RPMI7951 (cell line): ENCODE measurements around the gene AP2A1. TPM values are rescaled to one million over a fixed set of nuclear protein-coding genes. Genes with fewer than 3 reads are reported as not detected.
A peak's percentile ranks its signal among the peaks of the same experiment; 100 is the strongest.

Experiments
- DNase-seq: peaks from one replicate; pipeline ENCODE4 v3.0.0-alpha.2; 2012; ENCODE audit warnings: low read depth
- total RNA-seq: library from RNA; depleted of rRNA; stranded (reverse); fragments of >200 nt; shearing (Covaris generic); gene quantifications from 2 replicates; pipeline ENCODE4 v1.2.3, GENCODE V29; 2014

AP2A1 gene
- total RNA-seq, 1 experiment from 2014 or later = 51.8 TPM

DNA sequence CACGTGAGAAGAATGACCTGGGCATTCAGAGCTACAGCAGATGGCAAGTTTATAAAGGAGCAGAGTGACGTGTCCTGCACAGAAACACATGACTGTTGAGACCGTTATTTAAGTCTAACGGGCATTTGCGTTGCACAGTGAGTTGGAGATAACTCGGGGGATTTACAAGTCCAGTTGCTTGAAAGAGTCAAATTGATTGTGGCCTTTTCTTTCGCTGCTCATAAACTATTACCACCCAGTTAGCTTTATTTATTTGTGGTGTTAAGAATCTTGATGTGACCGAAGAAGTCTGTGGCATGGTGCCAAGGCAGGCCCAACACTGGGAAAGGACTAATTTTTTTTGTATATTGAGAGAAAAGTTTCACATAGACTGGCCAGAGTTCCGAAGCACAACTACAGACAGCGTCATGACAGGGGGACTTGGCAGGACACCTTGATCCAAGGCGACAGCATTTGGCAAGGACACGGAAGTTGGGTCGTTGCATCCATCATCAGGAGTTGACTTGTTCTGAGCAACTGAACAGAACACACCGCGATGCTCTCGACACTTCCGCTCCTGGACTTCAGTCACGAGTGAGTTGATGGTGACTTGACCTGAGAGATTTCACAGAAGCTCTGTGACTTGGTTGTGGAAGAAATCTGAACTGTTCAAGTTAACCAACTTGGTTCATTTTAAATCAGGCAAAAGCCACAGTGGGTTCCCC is 72.2 kb downstream of the AP2A1 start:
- no peak for DNase-seq

DNA sequence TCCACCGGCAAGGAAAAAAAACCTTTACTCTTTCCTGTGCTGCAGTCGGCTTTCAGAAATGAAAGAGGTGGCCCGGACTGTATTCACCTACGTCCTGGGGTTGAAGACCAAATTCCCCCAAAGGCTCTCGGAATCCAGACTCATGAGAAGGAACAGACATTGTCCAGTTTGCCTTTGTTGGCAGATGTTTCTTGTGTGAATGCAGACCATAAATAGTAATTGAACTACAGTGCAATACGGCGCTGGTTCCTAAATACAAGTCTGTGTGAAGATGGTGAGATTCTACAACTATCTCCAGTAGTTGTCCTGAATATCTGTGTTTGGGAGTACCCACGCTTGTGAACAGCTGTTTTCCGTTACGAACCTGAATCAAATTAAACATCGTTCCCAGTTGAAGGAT is 72.9 kb downstream of the AP2A1 start:
- no peak for DNase-seq

DNA sequence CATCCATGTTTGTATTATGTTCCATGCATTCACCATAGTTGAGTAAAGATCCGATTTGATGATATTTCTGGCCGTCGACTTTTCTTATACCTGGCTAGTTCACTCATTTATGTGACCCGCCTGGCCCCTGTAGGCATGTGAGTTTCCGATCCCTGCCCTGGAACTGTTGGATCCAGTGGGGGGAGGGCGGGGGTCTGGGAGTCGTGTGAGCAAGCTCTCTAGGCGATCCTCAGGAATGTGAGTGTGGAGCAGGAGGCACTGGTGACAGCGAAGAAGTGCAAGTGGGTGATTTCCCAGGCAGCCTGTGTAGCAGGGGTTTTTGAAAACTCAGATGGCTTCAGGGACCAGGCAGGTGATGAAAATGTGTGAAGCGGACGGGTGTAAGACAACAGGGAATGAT is 73.5 kb downstream of the AP2A1 start:
- DNase-seq = no peak

DNA sequence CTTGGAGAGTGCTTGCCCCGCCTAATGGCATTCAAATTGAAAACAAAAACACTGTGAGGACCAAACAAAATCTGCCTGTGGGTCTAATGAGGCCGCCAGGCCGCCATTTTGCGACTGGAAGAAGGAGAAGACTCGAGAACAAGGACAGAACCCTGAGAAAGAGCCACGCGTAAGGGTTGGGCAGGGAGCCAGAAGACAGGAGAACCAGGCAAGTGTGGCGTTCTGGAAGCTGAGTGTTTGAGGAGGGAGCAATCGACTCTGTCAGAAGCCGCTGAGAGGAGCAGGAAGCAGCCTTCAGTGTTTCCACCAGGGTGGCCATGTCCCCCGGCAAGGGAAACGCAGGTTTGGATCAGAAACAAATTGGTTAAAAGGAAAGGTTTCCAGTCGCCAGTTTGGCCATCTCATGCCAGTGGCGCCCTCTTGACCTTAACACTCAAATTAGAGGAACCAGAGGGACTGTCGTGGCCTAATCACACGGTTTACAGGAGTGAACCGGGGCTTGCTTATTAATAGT is 74.0 kb downstream of the AP2A1 start:
- no peak for DNase-seq

DNA sequence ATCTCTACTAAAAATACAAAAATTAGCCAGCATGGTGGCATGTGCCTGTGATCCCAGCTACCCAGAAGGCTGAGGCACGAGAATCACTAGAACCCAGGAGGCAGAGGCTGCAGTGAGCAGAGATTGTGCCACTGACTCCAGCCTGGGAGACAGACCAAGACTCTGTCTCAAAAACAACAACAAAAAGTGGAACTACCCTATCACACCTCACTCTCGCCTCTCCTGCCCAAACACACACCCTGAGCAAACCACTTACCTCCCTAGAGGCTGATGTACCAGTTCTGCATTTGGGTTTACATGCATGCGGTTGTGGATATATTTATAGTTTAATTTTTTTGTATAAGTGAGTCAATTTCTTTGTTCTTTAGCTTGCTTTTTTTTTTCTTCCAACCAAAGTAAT is 76.5 kb downstream of the AP2A1 start:
- no peak for DNase-seq

DNA sequence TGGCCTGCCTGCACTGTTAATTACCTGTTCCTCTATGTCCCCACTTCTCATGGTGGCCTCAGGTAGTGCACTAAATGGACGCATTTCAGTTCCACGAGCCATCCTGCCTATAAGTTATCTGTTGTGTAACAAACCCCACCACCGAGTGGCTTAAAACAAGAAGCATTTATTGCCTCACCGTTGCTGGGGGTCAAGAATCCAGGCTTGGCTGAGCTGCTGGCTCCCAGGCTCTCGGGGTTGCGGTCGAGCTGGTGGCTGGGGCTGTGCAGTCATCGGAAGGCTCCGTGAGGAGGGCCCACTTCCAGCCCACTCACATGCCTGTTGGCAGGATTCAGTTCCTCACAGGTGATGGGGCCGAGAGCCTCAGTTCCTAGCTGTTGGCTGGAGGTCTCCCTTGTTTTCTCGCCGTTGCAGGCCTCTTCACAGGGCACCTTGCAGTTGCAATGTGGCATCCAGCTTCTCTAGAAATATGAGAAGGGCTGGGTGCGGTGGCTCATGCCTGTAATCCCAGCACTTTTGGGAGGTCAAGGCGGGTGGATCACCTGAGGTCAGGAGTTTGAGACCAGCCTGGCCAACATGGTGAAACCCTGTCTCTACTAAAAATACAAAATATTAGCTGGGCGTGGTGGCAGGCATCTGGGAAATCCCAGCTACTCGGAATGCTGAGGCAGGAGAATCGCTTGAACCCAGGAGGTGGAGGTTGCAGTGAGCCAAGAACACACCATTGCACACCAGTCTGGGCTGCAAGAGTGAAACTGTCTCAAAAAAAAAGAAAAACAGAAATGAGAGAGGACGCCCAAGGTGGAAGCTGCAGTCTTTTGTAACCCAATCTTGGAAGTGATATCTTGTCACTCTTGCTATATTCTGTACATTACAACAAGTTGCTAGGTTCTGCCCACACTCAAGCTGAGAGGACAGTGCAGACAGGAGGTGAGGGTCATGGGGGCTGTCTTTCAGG is 77.6 kb downstream of the AP2A1 start:
- DNase-seq = no peak

DNA sequence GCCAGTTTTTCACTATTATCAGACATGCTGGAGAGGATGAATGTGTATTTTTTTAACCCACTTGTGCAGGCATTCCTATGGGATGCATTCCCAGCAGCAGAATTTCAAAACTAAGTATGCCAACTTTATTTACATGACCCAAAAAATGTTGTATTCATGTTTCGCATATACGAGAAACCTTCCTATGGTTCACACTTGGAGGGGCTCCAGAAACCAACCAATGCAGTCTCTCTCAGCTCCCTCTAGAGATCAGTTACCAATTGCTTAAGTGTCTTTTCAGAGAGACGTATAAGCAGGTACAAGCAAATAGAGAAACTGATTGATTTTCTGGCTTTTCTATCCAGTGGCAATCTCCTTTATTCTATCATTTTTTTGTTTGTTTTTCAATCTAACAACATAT is 78.6 kb downstream of the AP2A1 start:
- no peak for DNase-seq

DNA sequence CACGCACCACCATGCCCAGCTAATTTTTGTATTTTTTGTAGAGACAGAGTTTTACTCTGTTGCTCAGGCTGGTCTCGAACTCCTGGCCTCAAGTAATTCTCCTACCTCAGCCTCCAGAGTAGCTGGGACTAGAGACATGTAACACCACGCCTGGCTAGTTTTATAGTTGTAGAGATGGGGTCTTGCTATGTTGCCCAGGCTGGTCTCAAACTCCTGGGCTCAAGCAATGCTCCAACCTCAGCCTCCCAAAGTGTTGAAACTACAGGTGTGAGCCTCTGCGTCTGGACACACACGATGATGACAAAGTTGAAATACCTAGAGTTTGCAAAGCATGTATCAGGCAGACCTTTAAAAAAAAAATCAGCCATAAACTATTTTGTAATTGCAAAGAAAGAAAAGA is 79.6 kb downstream of the AP2A1 start:
- DNase-seq = no peak

DNA sequence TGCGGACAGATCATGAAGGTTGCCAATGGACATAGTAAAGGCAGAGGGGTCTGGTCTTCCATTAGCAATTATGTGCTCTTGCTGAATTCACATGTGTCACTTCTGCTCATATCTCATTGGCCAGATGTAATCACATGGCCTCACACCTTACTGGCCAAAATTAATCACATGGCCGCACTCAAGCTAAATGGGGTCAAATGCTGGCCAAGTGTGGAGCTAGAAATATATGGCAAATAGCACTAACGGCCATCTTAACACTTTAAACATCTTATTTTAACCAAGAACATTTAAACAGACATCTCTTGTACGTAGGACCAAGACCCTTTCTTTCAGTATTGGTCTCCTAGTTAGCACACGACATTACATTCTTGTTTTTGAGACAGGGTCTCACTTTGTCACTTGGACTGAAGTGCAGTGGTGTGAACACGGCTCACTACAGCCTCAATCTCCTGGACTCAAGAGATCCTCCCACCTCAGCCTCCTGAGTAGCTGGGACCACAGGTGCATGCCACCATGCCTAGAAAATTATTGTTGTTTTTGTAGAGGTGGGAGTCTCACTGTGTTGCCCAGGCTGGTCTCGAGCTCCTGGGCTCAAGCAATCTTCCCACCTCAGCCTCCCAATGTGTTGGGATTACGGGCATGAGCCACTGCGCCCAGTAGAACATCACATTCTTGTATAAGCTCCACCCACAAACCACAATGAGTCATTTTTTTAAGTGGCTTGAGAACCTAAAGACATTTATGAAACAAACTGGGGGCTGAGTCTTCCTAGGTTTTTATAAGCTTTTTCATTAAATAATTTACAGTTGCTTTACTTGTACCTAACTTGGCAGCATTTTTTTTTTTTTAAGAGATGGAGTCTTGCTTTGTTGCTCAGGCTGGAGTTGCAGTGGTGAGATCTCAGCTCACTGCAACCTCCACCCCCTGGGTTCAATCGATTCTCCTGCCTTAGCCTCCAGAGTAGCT is 81.2 kb downstream of the AP2A1 start:
- peak; percentile 93 for DNase-seq

DNA sequence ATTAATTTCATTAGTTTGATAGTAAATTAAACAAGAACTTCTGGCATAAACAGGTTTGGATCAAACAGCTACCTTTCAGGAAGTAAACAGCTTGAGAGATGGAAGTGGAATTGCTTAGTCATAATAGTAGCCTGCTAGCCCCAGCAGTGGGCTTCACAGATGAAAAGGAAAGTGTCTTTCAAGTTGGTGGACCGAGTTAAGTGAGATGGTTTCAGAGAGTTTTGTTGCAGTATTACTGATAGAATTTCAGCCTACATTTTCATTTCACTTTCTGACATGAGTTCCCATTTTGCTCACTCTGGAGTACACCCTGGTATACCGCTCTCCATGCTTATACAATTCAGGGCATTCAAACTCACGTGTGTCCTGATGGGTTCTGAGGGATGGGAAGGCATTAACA is 82.1 kb downstream of the AP2A1 start:
- no peak for DNase-seq

DNA sequence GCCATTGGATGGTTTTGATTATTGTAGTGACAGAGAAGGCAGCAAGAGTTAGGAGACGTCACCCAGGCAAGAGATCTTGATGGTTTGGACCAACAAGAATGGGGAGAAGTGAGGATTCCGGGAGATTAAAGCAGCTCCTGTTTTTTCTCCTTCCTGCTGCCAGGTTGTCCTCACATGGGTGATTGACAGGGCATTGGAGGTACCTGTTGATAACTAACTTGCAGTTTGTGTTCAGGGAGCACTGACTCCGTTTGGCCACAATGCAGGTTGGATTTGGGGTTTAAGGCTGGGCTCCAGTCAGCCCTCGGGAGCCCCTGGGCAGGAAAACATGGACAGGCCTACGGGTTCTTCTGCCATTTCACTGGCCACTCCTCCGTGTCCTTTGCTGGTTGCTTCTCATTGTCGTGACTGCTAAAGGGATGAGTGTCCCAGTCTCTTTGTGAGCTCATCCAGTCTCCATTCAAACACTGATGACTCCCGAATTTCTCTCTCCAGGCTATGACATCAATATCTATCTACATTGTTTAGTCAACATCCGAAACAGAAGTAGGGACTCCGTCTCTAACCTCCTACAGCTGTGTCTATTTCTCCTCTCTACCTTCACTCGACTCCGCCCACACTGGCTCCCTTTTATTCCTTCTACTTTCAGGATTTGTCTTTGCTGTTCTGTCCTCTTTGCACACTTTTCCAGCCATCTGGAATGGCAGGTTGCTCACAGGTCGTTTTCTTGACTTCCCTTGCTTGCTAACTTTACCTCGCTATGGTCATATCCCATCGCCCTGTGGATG is 82.8 kb downstream of the AP2A1 start:
- DNase-seq = no peak

DNA sequence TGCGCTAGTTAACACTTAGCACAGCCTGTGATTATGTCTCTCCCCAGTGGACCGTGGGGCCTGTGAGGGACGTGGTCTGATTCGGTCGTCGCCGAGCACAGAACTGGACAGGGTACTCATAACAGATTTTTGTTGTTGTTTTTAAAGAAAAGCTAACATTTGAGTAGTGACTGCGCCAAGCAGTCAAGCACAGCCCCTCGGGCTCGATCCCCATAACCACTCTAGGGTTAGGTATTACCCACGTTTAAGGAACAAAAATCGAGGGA is 83.4 kb downstream of the AP2A1 start:
- DNase-seq = no peak

DNA sequence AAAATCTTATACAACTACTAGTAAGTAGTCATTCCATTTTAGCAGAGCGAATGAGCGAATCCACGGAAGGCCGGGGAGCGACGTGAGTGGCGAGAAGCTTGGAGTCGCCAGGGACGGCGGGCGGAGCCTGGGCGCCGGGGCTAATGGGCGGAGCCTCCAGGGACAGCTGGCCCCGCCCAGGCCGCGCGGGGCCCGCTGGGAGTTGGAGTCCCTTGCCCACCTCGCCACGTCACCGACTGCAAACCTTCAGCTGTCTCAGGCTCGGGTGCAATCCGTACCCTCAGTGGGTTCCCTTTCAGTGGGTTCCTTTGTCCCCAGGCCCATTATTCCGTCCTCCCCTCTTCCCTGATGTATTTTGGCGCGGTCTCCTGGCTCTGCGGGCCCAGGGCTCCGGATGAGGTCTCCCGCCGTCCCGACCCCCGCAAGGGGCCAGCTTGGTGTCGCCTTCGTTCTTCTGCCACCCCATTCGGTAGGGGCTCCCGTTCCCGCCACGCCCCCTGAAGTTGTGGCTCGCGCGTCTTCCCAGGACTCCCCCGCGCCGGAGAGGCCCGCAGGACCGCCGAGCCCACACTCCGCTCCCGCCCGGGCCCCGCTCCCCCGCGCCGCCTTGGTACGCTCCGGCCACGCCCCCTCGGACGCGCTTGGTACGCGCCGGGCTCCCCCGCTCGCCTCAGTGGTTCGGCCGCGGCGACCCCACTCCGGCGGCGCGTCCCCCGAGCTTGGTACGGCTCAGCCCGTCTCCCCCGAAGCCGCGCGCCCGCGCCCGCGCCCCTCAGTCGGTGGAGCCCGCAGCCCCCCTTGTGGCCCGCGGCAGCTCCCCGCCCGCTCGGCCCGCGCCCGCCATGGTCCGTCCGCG is 83.9 kb downstream of the AP2A1 start, which contains the start of gene PTOV1:
Gene PTOV1, plus strand, starts transcription at position 673 of the 856 bp plus-strand sequence.
- DNase-seq = peak; percentile 92

DNA sequence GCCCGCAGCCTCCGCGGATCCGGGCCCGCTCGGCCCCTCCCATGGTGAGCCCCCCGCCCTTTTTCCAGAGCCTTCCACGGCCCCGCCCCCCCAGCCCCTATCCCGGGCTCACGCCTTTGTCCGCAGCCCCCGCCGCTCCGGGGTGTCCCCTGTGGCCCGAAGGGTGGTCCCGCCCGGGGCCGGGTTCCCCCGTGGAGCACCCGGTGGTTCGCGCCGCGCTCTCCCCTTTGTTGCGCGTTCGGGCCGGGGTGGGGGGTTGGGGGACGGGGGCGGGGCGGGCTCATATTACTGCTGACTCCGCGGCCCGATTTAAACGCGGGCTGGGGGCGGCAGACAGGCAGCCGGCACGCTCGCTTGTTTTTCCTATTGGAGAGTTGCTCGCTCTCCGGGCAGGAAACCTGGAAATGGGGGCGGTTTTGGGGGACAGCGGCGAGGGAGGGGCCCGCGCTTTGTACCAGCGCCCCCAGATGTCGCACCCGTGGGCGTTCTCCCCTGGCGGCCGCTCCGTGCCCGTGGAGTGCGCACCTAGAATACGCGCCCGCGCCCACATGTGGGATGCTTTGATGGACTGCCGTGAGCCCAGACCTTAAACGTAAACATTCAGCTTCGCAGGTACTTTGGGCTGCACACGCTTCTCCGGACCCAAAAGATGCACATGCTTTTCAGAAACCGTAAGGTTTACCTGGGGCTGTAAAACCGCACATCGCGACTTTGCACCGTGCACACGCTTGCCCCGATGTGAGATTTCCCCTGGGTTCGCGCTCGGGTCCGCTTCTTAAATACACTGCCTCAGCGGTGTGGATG is 84.9 kb downstream of the AP2A1 start:
- DNase-seq = no peak

DNA sequence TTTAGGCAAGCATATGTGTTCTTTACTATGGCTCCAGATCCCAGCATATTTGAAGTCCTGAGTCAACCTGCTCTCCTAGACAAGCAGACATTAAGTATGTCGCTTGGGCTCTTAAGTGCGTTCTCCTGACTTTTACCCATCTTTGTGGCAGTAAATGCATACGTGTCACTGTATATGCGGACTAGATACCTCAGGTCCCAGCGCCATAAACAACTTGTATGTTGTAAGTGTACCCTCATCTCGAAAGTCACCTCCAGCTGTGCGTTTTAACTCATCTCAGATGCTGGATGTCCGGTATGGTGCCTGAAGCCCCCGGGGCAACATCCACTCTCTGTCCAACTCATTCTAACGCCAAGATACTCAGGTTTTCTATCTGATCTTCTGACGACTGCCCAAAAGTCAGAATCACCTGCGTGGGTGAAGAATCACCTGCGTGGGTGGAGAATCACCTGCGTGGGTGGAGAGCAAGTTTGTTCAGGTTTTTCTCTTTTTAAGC is 85.9 kb downstream of the AP2A1 start:
- DNase-seq = no peak

DNA sequence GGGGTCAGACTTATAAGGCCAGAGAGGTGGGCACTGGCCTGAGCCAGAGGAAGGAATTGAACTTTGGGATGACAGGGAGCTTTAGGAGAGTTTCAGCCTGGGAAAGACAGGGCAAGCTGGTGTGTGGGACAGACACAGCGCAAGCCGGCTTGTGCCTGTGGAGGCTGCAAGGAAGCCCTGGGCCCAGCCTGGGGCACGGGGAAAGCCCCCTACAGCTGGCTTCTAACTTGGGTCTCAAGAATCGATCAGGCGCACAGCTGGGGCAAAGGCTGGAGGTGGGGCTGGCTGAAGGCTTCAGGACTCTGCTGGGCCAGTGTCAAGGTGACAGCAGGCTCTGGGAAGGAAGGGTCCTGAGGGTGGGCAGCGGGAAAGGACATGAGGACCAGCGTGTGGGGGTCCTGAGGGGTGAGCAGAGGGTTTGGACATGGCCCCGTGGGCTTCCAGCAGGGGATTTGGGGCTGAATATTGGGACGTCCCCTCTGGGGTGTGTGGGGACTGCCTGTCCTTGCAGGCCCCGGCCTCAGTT is 87.1 kb downstream of the AP2A1 start:
- no peak for DNase-seq

DNA sequence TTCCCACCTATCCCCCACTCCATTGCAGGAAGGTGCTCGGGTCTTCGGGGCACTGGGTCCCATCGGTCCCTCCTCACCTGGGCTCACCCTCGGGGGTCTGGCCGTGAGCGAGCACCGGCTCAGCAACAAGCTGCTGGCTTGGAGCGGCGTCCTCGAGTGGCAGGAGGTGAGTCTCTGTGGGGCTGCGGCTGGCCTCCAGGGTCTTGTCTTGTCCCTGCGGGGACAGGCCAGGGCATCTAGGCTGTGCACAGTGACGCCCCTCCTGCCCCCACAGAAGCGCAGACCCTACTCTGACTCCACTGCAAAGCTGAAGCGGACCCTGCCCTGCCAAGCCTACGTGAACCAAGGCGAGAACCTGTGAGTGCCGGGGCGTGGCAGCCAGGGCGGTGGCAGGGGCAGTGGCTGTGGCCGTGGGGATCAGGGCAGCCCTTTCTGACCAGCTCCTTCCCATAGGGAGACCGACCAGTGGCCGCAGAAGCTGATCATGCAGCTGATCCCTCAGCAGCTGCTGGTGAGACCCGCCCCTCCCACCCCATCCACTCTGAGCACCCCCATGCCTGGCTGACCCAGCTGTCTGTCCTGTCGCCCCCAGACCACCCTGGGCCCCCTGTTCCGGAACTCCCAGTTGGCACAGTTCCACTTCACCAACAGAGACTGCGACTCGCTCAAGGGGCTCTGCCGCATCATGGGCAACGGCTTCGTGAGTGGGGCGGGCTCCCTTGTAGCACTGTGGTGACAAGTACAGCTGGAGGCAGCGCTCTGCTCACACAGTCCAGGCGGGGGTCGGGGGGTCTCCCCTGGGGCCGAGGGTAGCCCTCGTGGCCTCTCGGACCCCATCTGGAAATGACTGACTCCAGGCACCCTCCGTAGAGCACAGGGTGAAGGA is 87.8 kb downstream of the AP2A1 start:
- DNase-seq = no peak

DNA sequence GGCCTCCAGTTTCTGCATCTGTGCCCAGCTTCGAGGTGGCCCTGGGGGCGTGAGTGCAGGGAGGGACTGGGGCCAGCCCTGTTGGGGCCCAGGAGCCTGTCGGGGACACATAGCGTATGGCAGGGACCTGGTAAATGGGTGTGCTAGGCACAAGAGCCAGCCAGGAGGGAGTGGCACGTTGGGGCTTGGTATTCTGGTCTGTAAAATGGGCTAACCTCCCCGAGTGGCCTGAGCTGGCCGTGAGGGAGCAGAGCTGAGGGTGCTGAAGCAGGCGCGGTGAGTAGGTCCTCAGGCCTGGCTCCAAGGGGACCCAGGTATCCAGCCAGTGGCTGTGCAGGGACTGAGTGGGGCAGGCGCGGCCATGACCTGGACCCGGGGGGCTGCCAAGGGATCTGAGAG is 88.5 kb downstream of the AP2A1 start:
- no peak for DNase-seq
